Lower leg skin (tissue), 4 donors: ENCODE results near the gene SMC4. TPM values are rescaled to one million over a fixed set of nuclear protein-coding genes. Genes with fewer than 3 reads are reported as not detected.

Experiments used
- DNase-seq, 2 donors: peaks; one replicate each; pipeline ENCODE4 v3.0.0-alpha.2; 2019; ENCODE audit warnings: low spot score in 2 of 2
- H3K4me3 ChIP-seq: fragments of 200-600 bp; sonication (generic); 2 replicates; pipeline ENCODE4 v1.5.1; 2017; ENCODE audit warnings: mild to moderate bottlenecking, low read depth; ENCODE audit not compliant: poor library complexity, severe bottlenecking
- CTCF ChIP-seq, 3 donors: fragments of 450-650 bp; IDR thresholded peaks; one replicate each; pipeline ENCODE4 v1.5.1; 2016; ENCODE audit warnings: antibody characterized with exemption in 3 of 3, mild to moderate bottlenecking in 3 of 3, moderate library complexity in 2 of 3
- POLR2A ChIP-seq, 2 donors: fragments of 450-650 bp; IDR thresholded peaks; one replicate each; pipeline ENCODE4 v1.6.1; 2016 to 2017; ENCODE audit warnings: antibody characterized with exemption in 2 of 2, mild to moderate bottlenecking in 1 of 2, moderate library complexity in 1 of 2
- WGBS, 2 donors: methylation state at CpG; one replicate each; pipeline ENCODE4 v1.1.5; 2018; 5-methylcytosine and 5-hydroxymethylcytosine counted together
- intact Hi-C: fragments of 100-400 bp; cut with DNase I; formaldehyde crosslinking; loops from one replicate; pipeline ENCODE4 v1.15.0; 2023; ENCODE audit warnings: low total_unique reads
- total RNA-seq, 4 donors: library from RNA; depleted of rRNA; stranded (reverse); fragments of >200 nt; gene quantifications; one replicate each; pipeline ENCODE4 v1.1.0, GENCODE V29; 2016

Gene SMC4
- total RNA-seq, 4 donors from 2014 or later: 18.5 to 33.7 (median 28.6) TPM

GRCh38 chr3:160444411-160444810 lies 45.0 kb downstream of the SMC4 start:
- no peak for TF ChIP-seq POLR2A (IDR thresholded peaks at IDR 0.05)
- TF ChIP-seq CTCF (IDR thresholded peaks at IDR 0.05): no peak
- intact Hi-C loops: no loop called here
- DNase-seq: no peak
- no peak overlapping the region for H3K4me3 ChIP-seq
- 87 to 89% methylated on average over 1 of the region's 1 CpG for WGBS, 2 donors

- intact Hi-C loops: no loop called here
- WGBS, 2 donors: 100% methylated on average over 1 of the region's 1 CpG
- TF ChIP-seq CTCF (IDR thresholded peaks at IDR 0.05): no peak
- no peak for TF ChIP-seq POLR2A (IDR thresholded peaks at IDR 0.05)
- no peak overlapping the region for H3K4me3 ChIP-seq
- DNase-seq: no peak
These were observed 46.4 kb downstream of the SMC4 start for GRCh38 chr3:160445854-160446253.

GRCh38 chr3:160446522-160447056 lies 47.1 kb downstream of the SMC4 start:
- intact Hi-C loops: no loop called here
- TF ChIP-seq CTCF (IDR thresholded peaks at IDR 0.05): no peak
- TF ChIP-seq POLR2A (IDR thresholded peaks at IDR 0.05): no peak
- H3K4me3 ChIP-seq: no peak overlapping the region
- 96% methylated on average over 13 of the region's 13 CpGs for WGBS, 2 donors
- no peak for DNase-seq

- no peak for TF ChIP-seq POLR2A (IDR thresholded peaks at IDR 0.05)
- TF ChIP-seq CTCF (IDR thresholded peaks at IDR 0.05): no peak
- 50 to 51% methylated on average over 3 of the region's 3 CpGs for WGBS, 2 donors
- H3K4me3 ChIP-seq: no peak overlapping the region
- intact Hi-C loops: no loop called here
- DNase-seq: no peak
These were observed 48.1 kb downstream of the SMC4 start for GRCh38 chr3:160447544-160447943.

- 5 to 8% methylated on average over 26 of the region's 26 CpGs for WGBS, 2 donors
These were observed 49.6 kb downstream of the SMC4 start for GRCh38 chr3:160448845-160449635.

More at GRCh38 chr3:160448845-160449635, 49.6 kb downstream of the SMC4 start:
- DNase-seq: no peak
- intact Hi-C loops: no loop called here
- TF ChIP-seq CTCF (IDR thresholded peaks at IDR 0.05): no peak
- no peak for TF ChIP-seq POLR2A (IDR thresholded peaks at IDR 0.05)
- H3K4me3 ChIP-seq: peak overlapping the region; percentile 60
